Astrocyte (in vitro differentiated cells and primary cell): Measurements from ENCODE around the gene TM7SF3. TPM values are rescaled to one million over a fixed set of nuclear protein-coding genes. Genes with fewer than 3 reads are reported as not detected.
A peak's percentile ranks its signal among the peaks of the same experiment; 100 is the strongest.

Source experiments
- DNase-seq: peaks from one replicate; pipeline ENCODE4 v3.0.0-alpha.2; 2010; ENCODE audit warnings: low read depth
- FAIRE-seq: peaks from 2 replicates; lab custom pipeline; 2011; peaks lifted over from hg19 to GRCh38; lab: Jason Lieb, UNC
- H2AFZ ChIP-seq: 2 replicates; pipeline ENCODE4 v1.6.0; 2012; ENCODE audit warnings: low read depth, low read length, inconsistent platforms
- H3K27ac ChIP-seq: 2 replicates; pipeline ENCODE4 v1.5.1; 2011; ENCODE audit warnings: low read depth, low read length, inconsistent platforms
- H3K27me3 ChIP-seq: 2 replicates; pipeline ENCODE4 v1.6.0; 2011; ENCODE audit warnings: low read length, inconsistent platforms; ENCODE audit not compliant: insufficient read depth
- H3K36me3 ChIP-seq: 2 replicates; pipeline ENCODE4 v1.5.1; 2011; ENCODE audit warnings: low read length, inconsistent platforms; ENCODE audit not compliant: insufficient read depth
- H3K4me1 ChIP-seq: 2 replicates; pipeline ENCODE4 v1.5.1; 2011; ENCODE audit warnings: low read length, inconsistent platforms; ENCODE audit not compliant: insufficient read depth
- H3K4me2 ChIP-seq: 2 replicates; pipeline ENCODE4 v1.6.0; 2012; ENCODE audit warnings: low read length, inconsistent platforms
- H3K4me3 ChIP-seq: 2 replicates; pipeline ENCODE4 v1.5.1; 2011; ENCODE audit warnings: low read depth, mild to moderate bottlenecking, low read length, inconsistent platforms; ENCODE audit not compliant: insufficient read depth
- H3K79me2 ChIP-seq: 2 replicates; pipeline ENCODE4 v1.6.0; 2012; ENCODE audit warnings: mild to moderate bottlenecking, low read length, inconsistent platforms; ENCODE audit not compliant: insufficient read depth
- H3K9ac ChIP-seq: 2 replicates; pipeline ENCODE4 v1.6.0; 2012; ENCODE audit warnings: mild to moderate bottlenecking, low read length, inconsistent platforms
- H3K9me3 ChIP-seq: 2 replicates; pipeline ENCODE4 v1.5.1; 2012; ENCODE audit warnings: low read depth, mild to moderate bottlenecking, low read length, inconsistent platforms; ENCODE audit not compliant: insufficient read depth
- H4K20me1 ChIP-seq: 2 replicates; pipeline ENCODE4 v1.6.0; 2012; ENCODE audit warnings: low read length, inconsistent platforms; ENCODE audit not compliant: insufficient read depth
- H3K27ac Mint-ChIP-seq: one replicate; pipeline ENCODE4 v1.8.0; 2021; ENCODE audit warnings: mild to moderate bottlenecking, mixed read lengths; ENCODE audit not compliant: unreplicated experiment
- H3K27me3 Mint-ChIP-seq: one replicate; pipeline ENCODE4 v1.8.0; 2021; ENCODE audit warnings: low read depth, mixed read lengths; ENCODE audit not compliant: unreplicated experiment
- H3K36me3 Mint-ChIP-seq: one replicate; pipeline ENCODE4 v1.8.0; 2021; ENCODE audit warnings: low read depth, mixed read lengths; ENCODE audit not compliant: unreplicated experiment
- H3K4me1 Mint-ChIP-seq: one replicate; pipeline ENCODE4 v1.8.0; 2021; ENCODE audit warnings: low read depth, mixed read lengths; ENCODE audit not compliant: unreplicated experiment
- H3K4me3 Mint-ChIP-seq: one replicate; pipeline ENCODE4 v1.8.0; 2021; ENCODE audit warnings: mild to moderate bottlenecking, moderate library complexity, mixed read lengths; ENCODE audit not compliant: unreplicated experiment
- H3K9me3 Mint-ChIP-seq: one replicate; pipeline ENCODE4 v1.8.0; 2021; ENCODE audit warnings: mild to moderate bottlenecking, mixed read lengths; ENCODE audit not compliant: unreplicated experiment
- EZH2 ChIP-seq: IDR thresholded peaks from 2 replicates; pipeline ENCODE4 v1.6.1; 2012; ENCODE audit warnings: mild to moderate bottlenecking, low read length, inconsistent platforms; ENCODE audit not compliant: insufficient read depth
- total RNA-seq: library from RNA; stranded (reverse); gene quantifications from 2 replicates; pipeline ENCODE4 v1.2.1, GENCODE V29; 2021
- TF ChIP-seq, protein P1 (sequence below): IDR thresholded peaks from 2 replicates; pipeline ENCODE4 v1.5.1; 2011; ENCODE audit warnings: low read depth, mild to moderate bottlenecking, inconsistent platforms, low read length, moderate library complexity; ENCODE audit not compliant: insufficient read depth

The TM7SF3 gene
- total RNA-seq, 1 donor from 2014 or later = 104 TPM

DNA sequence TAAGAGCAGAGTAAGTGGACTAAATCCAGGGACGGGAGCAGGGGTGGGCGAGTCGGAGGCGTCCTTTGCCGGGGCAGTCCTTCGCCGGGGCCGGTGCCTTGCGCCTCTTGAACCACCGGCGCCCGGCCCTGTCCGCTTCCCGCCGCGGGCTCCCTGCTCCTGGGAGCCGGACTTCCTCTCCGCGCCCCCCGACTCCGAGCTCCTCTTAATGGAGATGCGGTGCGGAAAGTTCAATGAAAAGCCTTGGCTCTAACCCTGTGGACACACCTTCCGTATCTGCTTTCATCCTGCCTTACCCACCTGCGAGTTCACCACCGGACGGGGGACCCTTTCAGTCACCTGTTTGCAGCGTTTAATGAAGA, 75.5 kb downstream of the TM7SF3 start:
- peak overlapping the region; percentile 99 for H3K4me3 Mint-ChIP-seq
- Histone ChIP-seq H3K79me2 (peaks cover 94% of the 10 kb centered on the region), H3K4me2 (peak overlapping the region; percentile 90), H3K27me3 (no peaks in the 10 kb centered on the region), H3K9ac (peak overlapping the region; percentile 97), H4K20me1 (peaks cover 56% of the 10 kb centered on the region), H3K27ac (peak overlapping the region; percentile 96), H2AFZ (peak overlapping the region; percentile 92), H3K4me1 (peaks cover 26% of the 10 kb centered on the region), H3K9me3 (no peaks in the 10 kb centered on the region), H3K36me3 (no peaks in the 10 kb centered on the region), H3K4me3 (peak overlapping the region; percentile 97)
- peaks cover 26% of the 10 kb centered on the region for H3K4me1 Mint-ChIP-seq
- H3K9me3 Mint-ChIP-seq = no peaks in the 10 kb centered on the region
- DNase-seq (no peak), FAIRE-seq (no peak)
- no peak for TF ChIP-seq EZH2
- TF ChIP-seq, protein P1, sequence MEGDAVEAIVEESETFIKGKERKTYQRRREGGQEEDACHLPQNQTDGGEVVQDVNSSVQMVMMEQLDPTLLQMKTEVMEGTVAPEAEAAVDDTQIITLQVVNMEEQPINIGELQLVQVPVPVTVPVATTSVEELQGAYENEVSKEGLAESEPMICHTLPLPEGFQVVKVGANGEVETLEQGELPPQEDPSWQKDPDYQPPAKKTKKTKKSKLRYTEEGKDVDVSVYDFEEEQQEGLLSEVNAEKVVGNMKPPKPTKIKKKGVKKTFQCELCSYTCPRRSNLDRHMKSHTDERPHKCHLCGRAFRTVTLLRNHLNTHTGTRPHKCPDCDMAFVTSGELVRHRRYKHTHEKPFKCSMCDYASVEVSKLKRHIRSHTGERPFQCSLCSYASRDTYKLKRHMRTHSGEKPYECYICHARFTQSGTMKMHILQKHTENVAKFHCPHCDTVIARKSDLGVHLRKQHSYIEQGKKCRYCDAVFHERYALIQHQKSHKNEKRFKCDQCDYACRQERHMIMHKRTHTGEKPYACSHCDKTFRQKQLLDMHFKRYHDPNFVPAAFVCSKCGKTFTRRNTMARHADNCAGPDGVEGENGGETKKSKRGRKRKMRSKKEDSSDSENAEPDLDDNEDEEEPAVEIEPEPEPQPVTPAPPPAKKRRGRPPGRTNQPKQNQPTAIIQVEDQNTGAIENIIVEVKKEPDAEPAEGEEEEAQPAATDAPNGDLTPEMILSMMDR = no peak
- H3K27ac Mint-ChIP-seq = peak overlapping the region; percentile 99
- H3K27me3 Mint-ChIP-seq = no peaks in the 10 kb centered on the region
- peaks cover under 1% of the 10 kb centered on the region for H3K36me3 Mint-ChIP-seq

DNA sequence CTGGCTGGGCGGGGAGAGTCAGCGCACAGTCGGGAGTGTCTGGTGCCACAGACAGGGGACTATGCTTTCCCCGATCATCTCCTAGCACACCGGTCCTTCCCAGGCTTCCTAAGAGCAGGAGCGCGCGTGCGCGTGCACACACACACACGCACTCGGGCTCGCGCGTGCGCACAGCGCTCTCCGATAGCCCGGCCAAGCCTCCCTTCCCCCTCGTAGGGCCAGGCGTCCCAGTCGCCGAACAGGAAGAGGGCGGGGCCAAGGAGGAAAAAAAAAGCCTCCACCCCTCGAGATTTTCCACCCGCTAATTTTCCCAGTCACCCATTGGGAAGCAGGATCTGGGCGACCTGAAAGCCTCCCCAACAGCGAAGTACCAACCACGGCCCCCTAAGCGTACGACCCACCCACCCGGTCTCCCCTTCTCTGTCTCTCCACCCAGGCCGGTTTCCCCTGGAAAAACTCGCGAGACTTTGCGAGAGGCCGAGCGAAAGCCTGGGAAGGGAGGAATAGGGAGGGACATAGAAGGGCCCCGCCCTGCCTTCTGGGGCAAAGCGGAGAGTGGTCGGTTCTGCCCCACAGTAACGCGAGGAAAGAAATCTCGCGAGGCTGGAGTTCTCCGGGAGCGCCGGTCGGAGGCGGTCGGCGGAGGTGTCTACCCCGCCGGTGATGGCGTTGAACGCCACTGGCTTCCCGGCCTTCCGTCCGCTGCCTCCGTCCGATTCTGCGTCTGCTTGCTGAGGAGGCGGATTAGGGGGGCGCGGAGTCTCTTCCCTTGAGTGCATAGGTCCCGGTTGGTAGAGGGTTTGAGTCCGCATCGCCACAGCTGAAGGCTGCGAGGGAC, 76.1 kb downstream of the TM7SF3 start, which contains the start of the genes FGFR1OP2 and INTS13:
TSS of gene FGFR1OP2 (plus strand) at position 608 of the 838 bp plus-strand sequence. CDS start 15,689 bp downstream, outside the sequence.
TSS of gene INTS13 (minus strand) at position 119 of the 838 bp plus-strand sequence. CDS start 1,178 bp downstream, outside the sequence.
- FAIRE-seq = peak; percentile 47
- Histone ChIP-seq H3K9me3 (no peaks in the 10 kb centered on the region), H3K79me2 (peaks cover 93% of the 10 kb centered on the region), H2AFZ (peak within 1 kb of the TSS; percentile 92), H3K27ac (peak within 1 kb of the TSS; percentile 96), H3K9ac (peak within 1 kb of the TSS; percentile 97), H4K20me1 (peaks cover 50% of the 10 kb centered on the region), H3K27me3 (no peaks in the 10 kb centered on the region), H3K4me3 (peak within 1 kb of the TSS; percentile 97), H3K36me3 (no peaks in the 10 kb centered on the region), H3K4me2 (peak within 1 kb of the TSS; percentile 90), H3K4me1 (peaks cover 26% of the 10 kb centered on the region)
- no peaks in the 10 kb centered on the region for H3K36me3 Mint-ChIP-seq
- TF ChIP-seq, protein P1 = no peak
- TF ChIP-seq EZH2 = no peak
- H3K27me3 Mint-ChIP-seq = no peaks in the 10 kb centered on the region
- H3K4me3 Mint-ChIP-seq = peak within 1 kb of the TSS; percentile 99
- peak within 1 kb of the TSS; percentile 99 for H3K27ac Mint-ChIP-seq
- DNase-seq = peak; percentile 92
- H3K4me1 Mint-ChIP-seq = peaks cover 26% of the 10 kb centered on the region
- no peaks in the 10 kb centered on the region for H3K9me3 Mint-ChIP-seq
